ENCODE measurements around the gene ERBIN. TPM values are rescaled to one million over a fixed set of nuclear protein-coding genes. Genes with fewer than 3 reads are reported as not detected.

The ERBIN gene
- total and polyA plus RNA-seq, 2 experiments from 2014 or later = 15.6 to 26.4 TPM

DNA sequence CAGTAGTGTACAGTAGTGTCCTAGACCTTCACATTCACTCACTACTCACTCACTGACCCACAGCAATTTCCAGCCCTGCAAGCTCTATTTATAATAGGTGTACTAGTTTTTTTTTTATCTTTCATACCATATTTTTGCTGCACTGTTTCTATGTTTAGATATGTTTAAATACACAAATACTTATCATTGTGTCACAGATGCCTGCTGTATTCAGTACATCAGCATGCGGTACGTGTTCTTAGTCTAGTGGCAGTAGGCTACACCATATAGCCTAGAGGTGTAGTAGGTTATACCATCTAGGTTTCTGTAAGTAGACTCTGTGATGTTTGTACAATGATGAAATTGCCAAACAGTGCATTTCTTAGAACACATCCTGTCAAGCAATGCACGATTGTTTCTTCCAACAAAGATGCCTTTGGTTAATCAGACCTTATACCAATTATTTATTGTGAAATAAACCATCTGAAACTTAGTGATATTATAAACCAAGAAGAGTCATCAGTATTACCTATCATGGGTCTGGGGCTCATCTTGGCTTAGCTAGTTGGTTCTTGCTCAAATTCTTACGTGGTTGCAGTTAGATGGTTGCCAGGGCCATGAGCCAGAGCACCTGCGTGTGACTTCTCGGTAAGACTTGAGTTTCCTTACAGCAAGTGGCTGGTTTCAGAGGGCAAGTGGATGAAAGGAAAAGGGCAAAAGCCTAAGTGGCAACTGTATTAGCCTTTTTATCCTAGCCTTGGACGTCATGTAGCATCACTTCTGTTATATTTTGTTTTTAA, 41.1 kb downstream of the ERBIN start:
- Histone ChIP-seq H4K20me1 (replicated peaks; ENCODE audit: insufficient read depth) (peaks cover 17% of the 10 kb centered on the region; the same call in 1 of the 2 replicates), H3K27me3 (ENCODE audit: insufficient read depth) (no peaks in the 10 kb centered on the region)

More for the DNA sequence above, 41.1 kb downstream of the ERBIN start:
- Mint-ChIP-seq H3K27ac (no peak overlapping the region), H3K4me3 (no peak overlapping the region), H3K36me3 (ENCODE audit: low read depth) (peaks cover 4% of the 10 kb centered on the region), H3K4me1 (peaks cover 27% of the 10 kb centered on the region), H3K27me3 (ENCODE audit: insufficient read depth, low read depth, poor library complexity) (peaks cover 2% of the 10 kb centered on the region), H3K9me3 (no peaks in the 10 kb centered on the region; the same call in 1 of the 3 replicates)
- Histone ChIP-seq H3K36me3 (ENCODE audit: insufficient read depth) (no peaks in the 10 kb centered on the region), H3K27ac (ENCODE audit: low read depth) (no peak overlapping the region), H3F3A (replicated peaks; ENCODE audit: low read depth) (no peaks in the 10 kb centered on the region), H3K79me2 (replicated peaks; ENCODE audit: insufficient read depth) (peaks cover 100% of the 10 kb centered on the region), H3K4me2 (no peak overlapping the region), H3K4me1 (ENCODE audit: insufficient read depth) (peaks cover 21% of the 10 kb centered on the region), H3K9me2 (ENCODE audit: insufficient read depth) (no peaks in the 10 kb centered on the region), H2AFZ (no peak overlapping the region), H3K4me3 (no peak overlapping the region)
- DNase-seq (ENCODE audit: low spot score) (no peak), ATAC-seq (no peak)
- TF ChIP-seq STAT1 (IDR thresholded peaks at IDR 0.05; ENCODE audit: unreplicated experiment) (no peak), CTCF (conservative IDR thresholded peaks at IDR 0.05; ENCODE audit: low read depth in 2 of 2) (no peak), POLR2AphosphoS5 (IDR thresholded peaks at IDR 0.05; ENCODE audit: low read depth) (no peak), EZH2 (IDR thresholded peaks at IDR 0.05; ENCODE audit: low read depth, unreplicated experiment) (no peak), CREB1 (CRISPR knock-in tag; IDR thresholded peaks at IDR 0.05; ENCODE audit: low read depth) (no peak), ZNF331 (CRISPR knock-in tag; IDR thresholded peaks at IDR 0.05; ENCODE audit: low read depth) (no peak), REST (IDR thresholded peaks at IDR 0.05; ENCODE audit: unreplicated experiment) (no peak), NANOG (IDR thresholded peaks at IDR 0.05; ENCODE audit: borderline replicate concordance) (no peak), JUNB (IDR thresholded peaks at IDR 0.05; ENCODE audit: unreplicated experiment) (no peak), EZH2phosphoT487 (IDR thresholded peaks at IDR 0.05; ENCODE audit: unreplicated experiment) (no peak), ZNF114 (CRISPR knock-in tag; IDR thresholded peaks at IDR 0.05) (no peak), ETS1 (IDR thresholded peaks at IDR 0.05) (no peak)
- TF ChIP-seq, protein P1, sequence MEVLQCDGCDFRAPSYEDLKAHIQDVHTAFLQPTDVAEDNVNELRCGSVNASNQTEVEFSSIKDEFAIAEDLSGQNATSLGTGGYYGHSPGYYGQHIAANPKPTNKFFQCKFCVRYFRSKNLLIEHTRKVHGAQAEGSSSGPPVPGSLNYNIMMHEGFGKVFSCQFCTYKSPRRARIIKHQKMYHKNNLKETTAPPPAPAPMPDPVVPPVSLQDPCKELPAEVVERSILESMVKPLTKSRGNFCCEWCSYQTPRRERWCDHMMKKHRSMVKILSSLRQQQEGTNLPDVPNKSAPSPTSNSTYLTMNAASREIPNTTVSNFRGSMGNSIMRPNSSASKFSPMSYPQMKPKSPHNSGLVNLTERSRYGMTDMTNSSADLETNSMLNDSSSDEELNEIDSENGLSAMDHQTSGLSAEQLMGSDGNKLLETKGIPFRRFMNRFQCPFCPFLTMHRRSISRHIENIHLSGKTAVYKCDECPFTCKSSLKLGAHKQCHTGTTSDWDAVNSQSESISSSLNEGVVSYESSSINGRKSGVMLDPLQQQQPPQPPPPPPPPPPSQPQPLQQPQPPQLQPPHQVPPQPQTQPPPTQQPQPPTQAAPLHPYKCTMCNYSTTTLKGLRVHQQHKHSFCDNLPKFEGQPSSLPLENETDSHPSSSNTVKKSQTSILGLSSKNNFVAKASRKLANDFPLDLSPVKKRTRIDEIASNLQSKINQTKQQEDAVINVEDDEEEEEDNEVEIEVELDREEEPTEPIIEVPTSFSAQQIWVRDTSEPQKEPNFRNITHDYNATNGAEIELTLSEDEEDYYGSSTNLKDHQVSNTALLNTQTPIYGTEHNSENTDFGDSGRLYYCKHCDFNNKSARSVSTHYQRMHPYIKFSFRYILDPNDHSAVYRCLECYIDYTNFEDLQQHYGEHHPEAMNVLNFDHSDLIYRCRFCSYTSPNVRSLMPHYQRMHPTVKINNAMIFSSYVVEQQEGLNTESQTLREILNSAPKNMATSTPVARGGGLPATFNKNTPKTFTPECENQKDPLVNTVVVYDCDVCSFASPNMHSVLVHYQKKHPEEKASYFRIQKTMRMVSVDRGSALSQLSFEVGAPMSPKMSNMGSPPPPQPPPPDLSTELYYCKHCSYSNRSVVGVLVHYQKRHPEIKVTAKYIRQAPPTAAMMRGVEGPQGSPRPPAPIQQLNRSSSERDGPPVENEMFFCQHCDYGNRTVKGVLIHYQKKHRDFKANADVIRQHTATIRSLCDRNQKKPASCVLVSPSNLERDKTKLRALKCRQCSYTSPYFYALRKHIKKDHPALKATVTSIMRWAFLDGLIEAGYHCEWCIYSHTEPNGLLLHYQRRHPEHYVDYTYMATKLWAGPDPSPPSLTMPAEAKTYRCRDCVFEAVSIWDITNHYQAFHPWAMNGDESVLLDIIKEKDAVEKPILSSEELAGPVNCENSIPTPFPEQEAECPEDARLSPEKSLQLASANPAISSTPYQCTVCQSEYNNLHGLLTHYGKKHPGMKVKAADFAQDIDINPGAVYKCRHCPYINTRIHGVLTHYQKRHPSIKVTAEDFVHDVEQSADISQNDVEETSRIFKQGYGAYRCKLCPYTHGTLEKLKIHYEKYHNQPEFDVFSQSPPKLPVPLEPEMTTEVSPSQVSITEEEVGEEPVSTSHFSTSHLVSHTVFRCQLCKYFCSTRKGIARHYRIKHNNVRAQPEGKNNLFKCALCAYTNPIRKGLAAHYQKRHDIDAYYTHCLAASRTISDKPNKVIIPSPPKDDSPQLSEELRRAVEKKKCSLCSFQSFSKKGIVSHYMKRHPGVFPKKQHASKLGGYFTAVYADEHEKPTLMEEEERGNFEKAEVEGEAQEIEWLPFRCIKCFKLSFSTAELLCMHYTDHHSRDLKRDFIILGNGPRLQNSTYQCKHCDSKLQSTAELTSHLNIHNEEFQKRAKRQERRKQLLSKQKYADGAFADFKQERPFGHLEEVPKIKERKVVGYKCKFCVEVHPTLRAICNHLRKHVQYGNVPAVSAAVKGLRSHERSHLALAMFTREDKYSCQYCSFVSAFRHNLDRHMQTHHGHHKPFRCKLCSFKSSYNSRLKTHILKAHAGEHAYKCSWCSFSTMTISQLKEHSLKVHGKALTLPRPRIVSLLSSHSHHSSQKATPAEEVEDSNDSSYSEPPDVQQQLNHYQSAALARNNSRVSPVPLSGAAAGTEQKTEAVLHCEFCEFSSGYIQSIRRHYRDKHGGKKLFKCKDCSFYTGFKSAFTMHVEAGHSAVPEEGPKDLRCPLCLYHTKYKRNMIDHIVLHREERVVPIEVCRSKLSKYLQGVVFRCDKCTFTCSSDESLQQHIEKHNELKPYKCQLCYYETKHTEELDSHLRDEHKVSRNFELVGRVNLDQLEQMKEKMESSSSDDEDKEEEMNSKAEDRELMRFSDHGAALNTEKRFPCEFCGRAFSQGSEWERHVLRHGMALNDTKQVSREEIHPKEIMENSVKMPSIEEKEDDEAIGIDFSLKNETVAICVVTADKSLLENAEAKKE (CRISPR knock-in tag; IDR thresholded peaks at IDR 0.05) = no peak
